WI38 (cell line): Measurements from ENCODE around the gene NEU4.

Experiments
- H3K4me3 ChIP-seq: 2 replicates; pipeline ENCODE4 v1.5.1; 2011; ENCODE audit warnings: low read depth, mild to moderate bottlenecking, control low read depth, low read length
- CTCF ChIP-seq: IDR thresholded peaks from 2 replicates; pipeline ENCODE4 v1.5.1; 2012; ENCODE audit warnings: low read depth, mild to moderate bottlenecking, control low read depth, low read length

The NEU4 gene

GRCh38 chr2:241772063-241772499 lies 36.9 kb upstream of the NEU4 start:
- no peak overlapping the region for H3K4me3 ChIP-seq
- TF ChIP-seq CTCF: no peak

DNA sequence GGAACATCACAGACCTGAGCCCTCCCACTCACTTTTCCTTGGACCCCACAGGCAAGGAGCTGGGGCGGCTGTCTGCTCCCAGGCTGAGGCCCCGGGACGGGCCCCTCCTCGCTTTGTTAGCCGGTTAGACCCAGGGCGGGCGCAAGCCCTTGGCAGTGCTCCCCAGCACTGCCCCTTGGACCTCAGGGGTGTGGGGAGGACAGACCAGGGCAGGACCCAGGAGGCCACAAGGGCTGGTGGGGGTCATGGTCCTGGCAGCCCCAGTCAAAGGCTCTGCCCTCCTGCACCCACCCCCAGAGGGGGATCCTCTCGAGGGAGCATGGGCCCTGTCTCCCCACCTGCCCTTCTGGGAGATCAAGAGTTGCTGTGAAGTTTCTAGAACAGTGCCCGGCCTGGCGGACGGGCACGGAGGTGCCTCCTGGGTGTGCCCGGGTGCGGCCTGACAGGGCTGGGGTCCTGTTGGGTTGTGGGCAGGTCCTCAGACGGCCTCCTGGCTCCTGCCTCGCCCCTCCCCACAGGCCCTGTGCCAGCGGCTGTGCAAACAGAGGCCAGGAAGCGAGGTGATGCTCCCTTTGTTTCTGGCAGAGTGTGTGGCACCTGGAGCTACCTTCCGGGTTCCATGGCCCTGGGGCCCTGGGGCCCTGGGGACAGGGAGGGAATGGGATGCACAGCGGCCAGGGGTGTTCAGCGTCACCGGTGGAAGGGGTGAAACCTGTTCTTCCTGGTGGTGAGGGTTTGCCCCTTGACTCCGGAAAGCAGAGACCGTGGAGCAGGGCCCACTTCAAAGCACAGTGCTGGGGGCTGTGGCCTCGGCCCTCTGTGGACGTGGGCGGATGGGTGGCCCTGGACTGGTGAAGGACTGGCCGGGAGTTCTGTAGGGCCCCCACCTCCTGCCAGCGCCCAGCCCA lies 35.2 kb upstream of the NEU4 start:
- H3K4me3 ChIP-seq: no peak overlapping the region
- no peak for TF ChIP-seq CTCF

DNA sequence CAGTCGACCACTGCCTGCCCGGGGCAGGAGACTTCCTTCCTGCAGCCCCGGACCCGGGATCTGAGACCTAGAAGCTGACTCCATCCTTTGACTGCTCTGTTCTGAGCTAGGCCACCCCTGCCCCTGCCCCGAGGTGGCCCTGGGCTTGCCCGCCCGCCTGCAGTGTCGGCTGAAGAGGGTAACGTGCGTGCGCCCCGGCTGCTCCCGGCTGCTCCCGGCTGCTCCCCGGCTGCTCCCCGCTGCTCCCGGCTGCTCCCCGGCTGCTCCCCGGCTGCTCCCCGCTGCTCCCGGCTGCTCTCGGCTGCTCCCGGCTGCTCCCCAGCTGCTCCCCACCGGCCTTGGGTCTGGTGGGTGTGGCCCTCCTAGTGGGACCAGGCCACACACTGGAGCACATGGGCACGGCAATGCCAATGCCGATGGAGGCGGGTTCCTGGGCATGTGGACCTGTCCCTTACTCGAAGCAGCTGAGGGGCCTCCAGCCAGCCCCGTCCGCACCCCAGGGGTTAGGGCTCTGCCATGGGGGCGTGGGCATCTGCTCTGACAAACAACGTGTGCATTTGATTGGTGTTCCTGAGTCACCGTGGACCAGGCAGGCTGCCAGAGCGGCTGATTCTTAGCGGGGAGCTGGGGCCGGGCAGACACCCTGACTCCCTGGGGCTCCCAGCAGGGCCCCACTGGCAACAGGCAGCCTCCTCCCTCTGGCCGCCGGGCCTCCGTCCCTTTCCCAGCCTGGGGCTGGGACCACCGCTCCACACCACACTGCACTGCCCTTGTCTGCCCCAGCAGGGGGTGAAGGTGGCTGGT lies 34.4 kb upstream of the NEU4 start:
- TF ChIP-seq CTCF: no peak
- no peak overlapping the region for H3K4me3 ChIP-seq

DNA sequence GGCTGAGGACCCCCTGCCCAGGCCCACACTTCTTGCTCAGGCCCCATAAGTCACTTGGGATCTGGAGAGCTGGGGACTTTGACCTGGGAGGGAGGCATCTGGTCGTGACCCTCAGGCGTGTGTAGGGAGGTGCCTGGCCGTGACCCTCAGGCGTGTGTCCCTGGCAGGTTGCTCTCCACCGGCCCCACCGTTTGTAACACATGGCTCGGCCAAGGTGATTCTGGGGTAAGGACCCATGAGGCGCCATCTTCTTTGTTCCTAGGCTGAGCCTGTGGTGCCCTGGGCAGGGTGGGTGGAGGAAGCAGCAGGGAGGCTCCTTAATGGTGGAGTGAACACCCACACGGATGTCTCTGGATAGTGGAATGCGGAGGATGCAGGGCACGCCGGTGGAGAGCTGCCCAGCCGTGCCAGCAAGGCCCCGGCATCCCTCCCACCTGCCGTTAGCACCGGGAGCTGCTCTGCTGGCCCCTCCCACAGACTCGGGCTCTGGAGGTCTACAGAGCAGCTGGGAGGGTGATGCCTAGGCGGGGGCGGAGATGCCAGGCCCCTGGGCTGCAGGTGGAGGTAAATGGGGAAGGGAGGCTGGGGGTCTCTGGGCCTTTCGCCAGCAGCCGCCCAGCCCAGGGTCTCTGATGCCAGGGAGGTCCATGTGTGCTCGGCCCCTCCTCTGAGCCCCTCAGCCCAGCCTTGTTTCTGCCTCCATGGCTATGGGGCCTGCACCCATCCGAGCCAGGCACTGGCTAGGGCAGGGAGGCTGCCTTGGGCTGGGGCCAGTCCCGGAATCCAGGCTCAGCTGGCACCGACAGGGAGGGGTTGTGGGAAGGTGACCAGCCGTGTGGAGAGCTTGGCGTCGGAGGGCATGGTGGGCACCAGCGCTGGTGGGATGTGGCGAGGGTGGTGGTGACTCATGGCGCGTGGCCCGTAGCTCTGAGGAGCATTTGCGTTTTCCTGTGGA lies 33.5 kb upstream of the NEU4 start:
- no peak for TF ChIP-seq CTCF
- no peak overlapping the region for H3K4me3 ChIP-seq

GRCh38 chr2:241776336-241777169 lies 32.4 kb upstream of the NEU4 start, which contains the start of gene GAL3ST2:
GAL3ST2 (plus strand) TSS chr2:241776822; CDS start chr2:241776956, 134 bp downstream.
- H3K4me3 ChIP-seq: no peak within 1 kb of the TSS
- no peak for TF ChIP-seq CTCF

GRCh38 chr2:241777170-241777685 lies 31.8 kb upstream of the NEU4 start:
- no peak for TF ChIP-seq CTCF
- H3K4me3 ChIP-seq: no peak overlapping the region
